Mesothelial cell of epicardium (in vitro differentiated cells): Measurements from ENCODE around the gene AATK. TPM values are rescaled to one million over a fixed set of nuclear protein-coding genes. Genes with fewer than 3 reads are reported as not detected.
A peak's percentile ranks its signal among the peaks of the same experiment; 100 is the strongest.

Experiments
- DNase-seq, 2 experiments: peaks; one replicate each; pipeline ENCODE4 v3.0.0; 2021; ENCODE audit warnings: low spot score in 2 of 2; ENCODE audit not compliant: unreplicated experiment in 2 of 2
- H3K27ac Mint-ChIP-seq: 2 replicates; pipeline ENCODE4 v1.8.0; 2021; ENCODE audit warnings: mixed read lengths
- H3K27me3 Mint-ChIP-seq: 2 replicates; pipeline ENCODE4 v1.8.0; 2021; ENCODE audit warnings: low read depth, mixed read lengths
- H3K36me3 Mint-ChIP-seq: 2 replicates; pipeline ENCODE4 v1.8.0; 2021; ENCODE audit warnings: mixed read lengths
- H3K4me1 Mint-ChIP-seq: 2 replicates; pipeline ENCODE4 v1.8.0; 2021; ENCODE audit warnings: mixed read lengths
- H3K4me3 Mint-ChIP-seq: 2 replicates; pipeline ENCODE4 v1.8.0; 2021; ENCODE audit warnings: mild to moderate bottlenecking, moderate library complexity, mixed read lengths
- H3K9me3 Mint-ChIP-seq: 2 replicates; pipeline ENCODE4 v1.8.0; 2021; ENCODE audit warnings: mixed read lengths
- CTCF ChIP-seq: fragments of 200-600 bp; sonication (generic); IDR thresholded peaks from one replicate; pipeline ENCODE4 v1.5.0; 2021; ENCODE audit warnings: antibody characterized with exemption; ENCODE audit not compliant: unreplicated experiment
- total RNA-seq: library from RNA; stranded (reverse); gene quantifications from 3 replicates; pipeline ENCODE4 v1.2.1, GENCODE V29; 2021

Gene AATK
- total RNA-seq, 1 donor from 2014 or later: 17.3 TPM

GRCh38 chr17:81112450-81112849 lies 53.6 kb downstream of the AATK start:
- H3K36me3 Mint-ChIP-seq: peaks cover 4% of the 10 kb centered on the region
- no peaks in the 10 kb centered on the region for H3K27me3 Mint-ChIP-seq
- H3K9me3 Mint-ChIP-seq: no peaks in the 10 kb centered on the region
- TF ChIP-seq CTCF: no peak
- no peak overlapping the region for H3K27ac Mint-ChIP-seq
- H3K4me3 Mint-ChIP-seq: no peak overlapping the region
- DNase-seq: no peak
- no peaks in the 10 kb centered on the region for H3K4me1 Mint-ChIP-seq

- Mint-ChIP-seq H3K36me3 (peaks cover 4% of the 10 kb centered on the region), H3K27ac (no peak overlapping the region), H3K27me3 (no peaks in the 10 kb centered on the region), H3K4me1 (no peaks in the 10 kb centered on the region), H3K9me3 (no peaks in the 10 kb centered on the region), H3K4me3 (no peak overlapping the region)
- TF ChIP-seq CTCF: no peak
- DNase-seq: no peak
These were observed 55.0 kb downstream of the AATK start for GRCh38 chr17:81111066-81111465.

- Mint-ChIP-seq H3K36me3 (peaks cover 4% of the 10 kb centered on the region), H3K4me1 (no peaks in the 10 kb centered on the region), H3K27ac (no peak overlapping the region), H3K9me3 (no peaks in the 10 kb centered on the region), H3K27me3 (no peaks in the 10 kb centered on the region), H3K4me3 (no peak overlapping the region)
- DNase-seq: no peak
- no peak for TF ChIP-seq CTCF
These were observed 55.5 kb downstream of the AATK start for GRCh38 chr17:81110488-81111040.

GRCh38 chr17:81109957-81110356 lies 56.1 kb downstream of the AATK start:
- DNase-seq: no peak
- H3K4me3 Mint-ChIP-seq: no peak overlapping the region
- peaks cover 4% of the 10 kb centered on the region for H3K36me3 Mint-ChIP-seq
- no peak for TF ChIP-seq CTCF
- no peaks in the 10 kb centered on the region for H3K4me1 Mint-ChIP-seq
- peak overlapping the region; percentile 21 for H3K27ac Mint-ChIP-seq
- H3K9me3 Mint-ChIP-seq: no peaks in the 10 kb centered on the region
- H3K27me3 Mint-ChIP-seq: no peaks in the 10 kb centered on the region

GRCh38 chr17:81108220-81108619 lies 57.8 kb downstream of the AATK start:
- no peak for DNase-seq
- no peak overlapping the region for H3K27ac Mint-ChIP-seq
- H3K9me3 Mint-ChIP-seq: no peaks in the 10 kb centered on the region
- H3K4me1 Mint-ChIP-seq: no peaks in the 10 kb centered on the region
- H3K4me3 Mint-ChIP-seq: no peak overlapping the region
- H3K36me3 Mint-ChIP-seq: peaks cover 4% of the 10 kb centered on the region
- TF ChIP-seq CTCF: no peak
- no peaks in the 10 kb centered on the region for H3K27me3 Mint-ChIP-seq

- no peak for TF ChIP-seq CTCF
- H3K27ac Mint-ChIP-seq: no peak overlapping the region
- H3K4me1 Mint-ChIP-seq: no peaks in the 10 kb centered on the region
- H3K27me3 Mint-ChIP-seq: no peaks in the 10 kb centered on the region
- H3K9me3 Mint-ChIP-seq: no peaks in the 10 kb centered on the region
- DNase-seq: no peak
- peaks cover 4% of the 10 kb centered on the region for H3K36me3 Mint-ChIP-seq
- H3K4me3 Mint-ChIP-seq: no peak overlapping the region
These were observed 59.3 kb downstream of the AATK start for GRCh38 chr17:81106716-81107115.
